Putamen (tissue), 1 donor: ENCODE data around the gene FAM107A.

Experiments used
- DNase-seq: peaks from one replicate; pipeline ENCODE4 v3.0.0-alpha.2; 2016; ENCODE audit warnings: low spot score

The FAM107A gene

DNA sequence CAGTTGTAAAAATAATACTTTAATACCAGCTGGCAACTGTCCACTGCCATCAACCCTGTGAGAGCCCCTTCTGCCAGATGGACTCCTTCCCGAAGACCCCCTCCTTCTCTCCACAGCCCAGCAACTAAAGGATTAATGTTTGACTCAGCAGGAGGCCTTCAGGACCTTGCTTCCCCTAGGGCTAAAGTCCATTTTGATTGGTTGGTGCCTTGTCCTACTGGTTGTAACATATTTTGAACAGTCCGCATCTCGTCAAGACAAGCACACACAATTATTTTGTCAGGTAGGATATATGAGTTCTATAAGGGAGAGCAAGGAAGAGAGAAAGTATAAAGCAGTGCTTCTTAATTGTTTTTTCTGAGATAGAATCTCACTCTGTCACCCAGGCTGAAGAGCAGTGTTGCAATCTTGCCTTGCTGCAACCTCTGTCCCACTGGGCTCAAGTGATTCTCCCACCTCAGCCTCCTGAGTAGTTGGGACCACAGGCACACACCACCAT lies 58.9 kb downstream of the FAM107A start:
- no peak for DNase-seq

DNA sequence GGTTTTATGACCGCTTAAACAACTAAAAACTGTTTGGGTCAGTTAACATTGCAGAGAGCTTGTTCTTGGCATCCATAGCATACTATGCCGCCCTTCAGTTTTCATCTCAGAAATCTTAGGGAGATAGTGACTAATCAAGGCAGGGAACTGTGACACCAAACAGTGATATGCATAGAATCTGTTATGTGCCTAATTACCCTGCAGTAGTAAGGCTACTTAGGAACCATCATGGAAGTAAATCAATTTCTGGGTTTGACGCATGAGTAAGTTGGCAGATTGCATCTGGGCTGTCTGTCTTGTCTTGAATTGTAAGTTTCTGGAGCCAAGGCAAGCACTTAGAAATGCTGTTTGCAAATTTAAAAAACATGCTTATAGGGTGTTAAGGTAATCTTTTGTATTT lies 62.8 kb downstream of the FAM107A start:
- DNase-seq, result no peak
